ENCODE measurements around the gene CTSG.
"Not testable (repeated sequence)": the region's sequence is repeated elsewhere in the genome, so short reads cannot be mapped to it uniquely, and the experiment has no call there.

The CTSG gene

GRCh38 chr14:24535737-24536136 is 40.3 kb downstream of the CTSG start:
- DNase-seq: no peak

GRCh38 chr14:24534286-24534685 is 41.8 kb downstream of the CTSG start:
- no peak for DNase-seq

GRCh38 chr14:24525877-24526620 is 50.0 kb downstream of the CTSG start:
- DNase-seq: not testable (repeated sequence)

Data from effector CD4-positive, alpha-beta T cell (primary cell).